ENCODE results near the gene GPD2.
"Not testable (repeated sequence)": the region's sequence is repeated elsewhere in the genome, so short reads cannot be mapped to it uniquely, and the experiment has no call there.

GPD2 gene

DNA sequence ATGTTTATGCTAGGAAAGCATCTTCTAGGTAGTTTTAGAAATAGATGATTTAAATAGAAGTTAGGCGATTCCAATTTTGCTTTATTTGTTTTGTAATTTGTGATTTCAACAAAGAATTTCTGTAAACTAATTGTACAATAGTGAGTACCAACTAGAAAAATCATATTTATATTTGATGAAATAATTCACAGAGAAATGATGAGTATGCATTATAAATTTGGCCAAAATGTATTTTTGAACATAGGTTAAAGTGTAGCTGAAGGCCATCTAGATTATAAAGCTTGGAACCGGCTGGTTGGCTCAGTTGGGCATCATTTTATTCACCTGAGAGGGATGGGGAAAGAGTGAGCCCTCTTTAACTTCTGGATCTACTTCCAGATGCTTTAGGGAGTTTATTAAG lies 50.4 kb downstream of the GPD2 start:
- Histone ChIP-seq H3K27me3 (ENCODE audit: control insufficient read depth, insufficient read depth, low read length) (no peaks in the 10 kb centered on the region), H3K4me3 (ENCODE audit: low read length) (no peak overlapping the region), H3K36me3 (ENCODE audit: control insufficient read depth, insufficient read depth, low read length) (no peaks in the 10 kb centered on the region), H3K9ac (ENCODE audit: low read length) (no peak overlapping the region), H3K4me1 (ENCODE audit: control insufficient read depth, insufficient read depth, low read length) (no peaks in the 10 kb centered on the region), H3K9me3 (ENCODE audit: control insufficient read depth, low read length) (no peaks in the 10 kb centered on the region)

DNA sequence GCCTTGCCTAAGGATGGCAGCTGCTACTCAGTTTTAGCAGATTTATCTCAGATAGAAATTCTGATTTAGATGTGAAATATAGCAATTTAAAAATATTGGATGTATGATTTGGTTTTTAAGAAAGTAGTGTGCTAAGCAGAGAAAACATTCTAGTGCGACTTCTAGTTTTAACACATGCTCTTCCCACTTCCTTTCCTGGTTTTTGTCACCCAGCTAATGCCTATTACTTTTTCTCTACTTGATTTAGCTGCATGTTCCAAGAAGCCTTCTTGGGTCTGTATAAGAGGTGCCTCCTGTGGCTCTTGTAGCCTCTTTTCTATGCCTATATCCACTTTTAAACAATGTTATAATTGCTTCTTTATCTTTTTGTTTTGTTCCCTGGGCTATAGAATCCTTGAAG lies 53.0 kb downstream of the GPD2 start:
- H3K9me3 ChIP-seq (ENCODE audit: control insufficient read depth, low read length), result no peaks in the 10 kb centered on the region
- H3K9ac ChIP-seq (ENCODE audit: low read length), result no peak overlapping the region
- H3K27me3 ChIP-seq (ENCODE audit: control insufficient read depth, insufficient read depth, low read length), result no peaks in the 10 kb centered on the region
- H3K4me3 ChIP-seq (ENCODE audit: low read length), result no peak overlapping the region
- no peaks in the 10 kb centered on the region for H3K4me1 ChIP-seq (ENCODE audit: control insufficient read depth, insufficient read depth, low read length)
- no peaks in the 10 kb centered on the region for H3K36me3 ChIP-seq (ENCODE audit: control insufficient read depth, insufficient read depth, low read length)

DNA sequence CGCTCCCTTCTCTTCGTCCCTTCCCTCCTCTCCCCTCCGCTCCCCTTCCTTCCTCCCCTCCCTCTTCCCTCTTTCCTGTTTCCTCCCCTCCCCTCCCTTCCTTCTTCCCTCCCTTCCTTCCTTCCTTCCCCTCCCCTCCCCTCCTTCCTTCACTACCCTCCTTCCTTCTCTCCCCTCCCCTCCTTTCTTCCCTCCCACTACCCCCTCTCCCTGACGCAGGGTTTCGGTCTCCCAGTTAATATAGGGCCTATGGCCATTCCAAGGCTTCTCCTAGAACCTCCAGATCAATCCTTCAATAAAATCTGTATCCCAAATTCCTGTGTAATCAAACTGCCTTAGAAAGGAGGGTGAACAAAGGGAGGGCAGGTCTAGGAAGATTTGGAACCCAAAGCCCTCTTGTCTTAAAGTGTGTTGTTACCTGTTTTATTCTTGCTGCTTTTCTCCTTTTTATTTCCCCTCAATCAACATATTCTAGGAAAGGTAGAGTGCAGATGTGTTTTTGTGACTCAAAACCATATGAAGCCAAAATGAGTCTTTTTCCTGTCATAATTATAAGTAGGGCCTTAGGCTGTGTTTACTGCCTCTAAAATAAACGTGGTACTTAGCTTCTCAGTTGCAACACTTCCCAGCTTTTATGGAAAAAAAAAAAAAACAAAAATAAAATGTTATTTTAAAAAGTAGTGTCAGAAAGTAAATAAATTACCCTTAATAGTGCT lies 53.7 kb downstream of the GPD2 start:
- Histone ChIP-seq H3K9me3 (ENCODE audit: control insufficient read depth, low read length) (no peaks in the 10 kb centered on the region), H3K27me3 (ENCODE audit: control insufficient read depth, insufficient read depth, low read length) (no peaks in the 10 kb centered on the region), H3K9ac (ENCODE audit: low read length) (no peak overlapping the region), H3K4me3 (ENCODE audit: low read length) (no peak overlapping the region), H3K36me3 (ENCODE audit: control insufficient read depth, insufficient read depth, low read length) (no peaks in the 10 kb centered on the region), H3K4me1 (ENCODE audit: control insufficient read depth, insufficient read depth, low read length) (no peaks in the 10 kb centered on the region)

DNA sequence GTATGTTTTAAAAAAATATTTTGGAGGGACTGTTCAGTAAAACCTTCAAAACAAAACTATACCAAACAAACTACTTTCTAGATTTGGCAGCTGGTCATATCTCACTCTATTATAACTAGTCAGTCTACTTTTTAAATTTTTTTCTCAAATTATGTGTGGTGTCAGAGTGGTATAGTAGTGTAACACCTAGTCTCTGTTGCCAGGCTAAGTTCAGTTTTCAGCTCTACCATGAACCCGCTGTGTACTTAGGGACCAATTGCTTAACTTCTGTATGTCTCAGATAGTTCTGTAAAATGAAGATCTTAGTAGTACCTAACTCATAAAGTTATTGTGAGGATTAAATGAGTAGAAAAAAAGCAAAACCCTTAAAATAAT lies 54.3 kb downstream of the GPD2 start:
- H3K4me1 ChIP-seq (ENCODE audit: control insufficient read depth, insufficient read depth, low read length), result no peaks in the 10 kb centered on the region

DNA sequence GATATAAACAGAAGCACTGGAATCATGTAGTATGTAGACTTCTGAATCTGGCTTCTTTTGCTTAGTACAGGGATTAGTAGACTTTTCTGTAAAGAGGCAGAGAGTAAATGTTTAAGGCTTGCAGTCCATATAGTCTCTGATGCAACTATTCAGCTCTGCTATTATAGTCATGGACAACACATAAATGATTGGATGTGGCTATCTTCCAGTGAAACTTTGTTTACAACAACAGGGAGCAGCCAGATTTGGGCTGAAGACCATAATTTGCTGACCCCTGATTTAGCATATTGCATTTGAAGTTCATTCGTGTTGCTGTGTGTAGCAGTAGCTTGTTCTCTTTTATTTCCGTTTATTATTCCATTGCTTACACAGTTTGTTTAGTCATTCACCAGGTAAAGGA lies 55.0 kb downstream of the GPD2 start:
- Histone ChIP-seq H3K4me1 (ENCODE audit: control insufficient read depth, insufficient read depth, low read length) (no peaks in the 10 kb centered on the region), H3K27me3 (ENCODE audit: control insufficient read depth, insufficient read depth, low read length) (no peaks in the 10 kb centered on the region), H3K9me3 (ENCODE audit: control insufficient read depth, low read length) (no peaks in the 10 kb centered on the region), H3K4me3 (ENCODE audit: low read length) (no peak overlapping the region), H3K9ac (ENCODE audit: low read length) (no peak overlapping the region), H3K36me3 (ENCODE audit: control insufficient read depth, insufficient read depth, low read length) (no peaks in the 10 kb centered on the region)

More for the DNA sequence above, 54.3 kb downstream of the GPD2 start:
- Histone ChIP-seq H3K9me3 (ENCODE audit: control insufficient read depth, low read length) (no peaks in the 10 kb centered on the region), H3K4me3 (ENCODE audit: low read length) (no peak overlapping the region), H3K36me3 (ENCODE audit: control insufficient read depth, insufficient read depth, low read length) (no peaks in the 10 kb centered on the region), H3K9ac (ENCODE audit: low read length) (no peak overlapping the region), H3K27me3 (ENCODE audit: control insufficient read depth, insufficient read depth, low read length) (no peaks in the 10 kb centered on the region)

DNA sequence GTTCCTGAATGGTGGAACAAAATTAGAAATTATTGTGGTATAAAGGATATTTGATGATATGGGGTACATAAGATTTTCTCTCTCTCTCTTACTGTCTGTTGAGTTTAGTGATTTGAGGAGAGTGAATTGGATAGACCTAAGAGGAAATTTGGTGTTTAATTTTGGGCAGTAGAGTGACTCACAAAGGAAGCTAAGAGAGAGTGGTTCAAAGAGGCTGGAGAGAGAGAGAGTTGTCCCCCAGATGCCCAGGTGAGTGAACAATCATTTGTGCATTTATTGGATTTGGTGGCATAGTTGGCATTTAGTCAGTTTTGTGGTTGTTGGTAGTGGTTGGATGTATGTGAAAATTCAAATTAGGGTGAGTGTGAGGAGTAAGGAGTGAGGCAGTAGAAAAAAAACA lies 56.8 kb downstream of the GPD2 start:
- no peak overlapping the region for H3K9ac ChIP-seq (ENCODE audit: low read length)
- H3K27me3 ChIP-seq (ENCODE audit: control insufficient read depth, insufficient read depth, low read length), result no peaks in the 10 kb centered on the region
- H3K36me3 ChIP-seq (ENCODE audit: control insufficient read depth, insufficient read depth, low read length), result no peaks in the 10 kb centered on the region
- no peaks in the 10 kb centered on the region for H3K4me1 ChIP-seq (ENCODE audit: control insufficient read depth, insufficient read depth, low read length)
- no peaks in the 10 kb centered on the region for H3K9me3 ChIP-seq (ENCODE audit: control insufficient read depth, low read length)
- H3K4me3 ChIP-seq (ENCODE audit: low read length), result no peak overlapping the region

DNA sequence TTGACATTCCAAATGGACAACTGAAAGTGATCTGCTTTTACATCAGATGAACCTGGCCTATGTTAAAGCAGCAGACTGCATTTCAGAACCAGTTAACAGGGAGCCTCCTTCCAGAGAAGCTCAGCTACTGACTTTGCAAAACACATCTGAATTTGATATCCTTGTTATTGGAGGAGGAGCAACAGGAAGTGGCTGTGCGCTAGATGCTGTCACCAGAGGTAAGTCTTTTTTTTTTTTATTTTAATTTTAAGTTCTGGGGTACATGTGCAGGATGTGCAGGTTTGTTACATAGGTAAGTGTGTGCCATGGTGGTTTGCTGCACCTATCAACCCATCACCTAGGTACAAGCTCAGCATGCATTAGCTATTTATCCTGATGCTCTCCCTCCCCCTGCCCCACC lies 59.8 kb downstream of the GPD2 start:
- not testable (repeated sequence) for H3K27me3 ChIP-seq (ENCODE audit: control insufficient read depth, insufficient read depth, low read length); H3K4me3 ChIP-seq (ENCODE audit: low read length); H3K36me3 ChIP-seq (ENCODE audit: control insufficient read depth, insufficient read depth, low read length); H3K9me3 ChIP-seq (ENCODE audit: control insufficient read depth, low read length); H3K9ac ChIP-seq (ENCODE audit: low read length); H3K4me1 ChIP-seq (ENCODE audit: control insufficient read depth, insufficient read depth, low read length)

DNA sequence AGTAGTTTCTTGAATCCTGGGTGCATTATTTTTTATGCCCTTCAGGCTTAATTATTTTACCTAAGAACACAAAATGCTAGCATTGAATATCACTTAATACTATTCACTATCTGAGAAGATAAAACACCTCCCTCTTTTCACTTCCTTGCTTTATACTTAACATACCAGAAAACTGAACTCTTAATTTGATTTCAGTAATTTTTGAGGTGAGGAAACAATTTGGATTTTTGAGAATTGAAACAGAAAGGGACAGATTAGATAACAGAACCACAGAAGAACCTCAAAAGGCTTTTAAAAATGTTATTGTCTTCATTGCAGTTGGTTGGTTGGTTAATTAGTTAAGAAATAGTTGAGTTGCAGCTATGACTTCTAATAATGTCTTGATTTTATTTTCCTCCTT lies 69.5 kb downstream of the GPD2 start:
- no peaks in the 10 kb centered on the region for H3K9me3 ChIP-seq (ENCODE audit: control insufficient read depth, low read length)
- H3K9ac ChIP-seq (ENCODE audit: low read length), result no peak overlapping the region
- no peak overlapping the region for H3K4me3 ChIP-seq (ENCODE audit: low read length)
- H3K36me3 ChIP-seq (ENCODE audit: control insufficient read depth, insufficient read depth, low read length), result no peaks in the 10 kb centered on the region
- no peaks in the 10 kb centered on the region for H3K27me3 ChIP-seq (ENCODE audit: control insufficient read depth, insufficient read depth, low read length)
- peaks cover 7% of the 10 kb centered on the region for H3K4me1 ChIP-seq (ENCODE audit: control insufficient read depth, insufficient read depth, low read length)

DNA sequence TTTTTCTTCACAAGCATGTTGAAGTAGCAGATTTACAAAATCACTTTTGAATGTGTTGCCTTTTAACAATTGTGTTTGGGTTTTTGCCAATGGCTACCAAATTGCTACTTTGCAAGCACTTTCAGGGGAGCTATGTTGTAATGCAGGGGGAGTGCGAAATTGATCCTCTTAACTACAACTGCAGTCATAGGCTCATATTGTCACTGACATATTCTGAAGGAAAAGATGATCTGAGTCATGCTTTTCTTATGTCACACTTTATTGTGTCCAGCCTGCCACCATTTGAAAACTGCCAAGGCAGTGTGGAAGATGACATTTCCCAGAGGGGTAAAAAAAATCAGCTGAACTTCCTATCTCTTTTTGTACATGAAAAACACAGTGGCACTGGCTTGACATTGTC lies 74.9 kb downstream of the GPD2 start:
- Histone ChIP-seq H3K4me1 (ENCODE audit: control insufficient read depth, insufficient read depth, low read length) (no peaks in the 10 kb centered on the region), H3K4me3 (ENCODE audit: low read length) (no peak overlapping the region), H3K27me3 (ENCODE audit: control insufficient read depth, insufficient read depth, low read length) (no peaks in the 10 kb centered on the region), H3K9ac (ENCODE audit: low read length) (no peak overlapping the region), H3K9me3 (ENCODE audit: control insufficient read depth, low read length) (no peaks in the 10 kb centered on the region), H3K36me3 (ENCODE audit: control insufficient read depth, insufficient read depth, low read length) (no peaks in the 10 kb centered on the region)

DNA sequence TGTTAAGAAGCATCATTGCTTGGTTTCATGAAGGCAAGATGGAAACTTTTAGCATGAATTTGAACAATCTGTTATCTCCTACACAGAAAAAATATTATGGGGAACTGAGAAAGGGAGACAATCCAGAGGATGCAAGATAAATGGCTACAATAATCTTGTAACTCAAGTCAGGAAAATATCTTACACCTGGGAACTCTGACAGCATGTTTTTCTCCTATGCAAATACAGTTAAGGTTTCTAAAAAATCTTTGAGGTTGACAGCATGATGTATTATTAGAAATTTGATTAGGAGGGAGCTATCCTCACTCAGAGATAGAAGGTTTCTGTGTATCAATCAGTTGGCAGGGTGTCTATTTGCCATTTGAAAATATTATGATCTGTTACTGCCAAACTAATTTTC lies 75.6 kb downstream of the GPD2 start:
- H3K27me3 ChIP-seq (ENCODE audit: control insufficient read depth, insufficient read depth, low read length), result no peaks in the 10 kb centered on the region
- H3K4me3 ChIP-seq (ENCODE audit: low read length), result no peak overlapping the region
- no peaks in the 10 kb centered on the region for H3K9me3 ChIP-seq (ENCODE audit: control insufficient read depth, low read length)
- H3K4me1 ChIP-seq (ENCODE audit: control insufficient read depth, insufficient read depth, low read length), result no peaks in the 10 kb centered on the region
- H3K36me3 ChIP-seq (ENCODE audit: control insufficient read depth, insufficient read depth, low read length), result no peaks in the 10 kb centered on the region
- no peak overlapping the region for H3K9ac ChIP-seq (ENCODE audit: low read length)

DNA sequence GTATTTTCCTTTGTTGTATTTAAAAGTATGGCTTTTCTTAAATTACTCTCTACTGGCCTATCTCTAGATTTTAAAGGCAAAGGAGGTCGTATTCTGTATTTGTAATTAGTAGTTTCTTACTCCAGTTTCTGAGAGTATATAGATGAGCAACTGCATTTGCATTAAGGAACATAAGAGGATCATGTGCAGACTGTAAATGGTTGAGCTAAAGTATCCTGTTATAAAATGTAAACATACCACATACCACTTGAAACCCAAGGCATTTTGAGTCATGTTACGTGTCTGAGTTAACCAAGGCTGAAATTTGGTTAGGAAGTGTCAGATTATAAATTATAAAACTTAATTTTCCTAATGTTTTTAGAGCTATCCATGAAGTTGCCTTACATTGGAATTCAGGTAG lies 76.3 kb downstream of the GPD2 start:
- Histone ChIP-seq H3K9me3 (ENCODE audit: control insufficient read depth, low read length) (no peaks in the 10 kb centered on the region), H3K36me3 (ENCODE audit: control insufficient read depth, insufficient read depth, low read length) (no peaks in the 10 kb centered on the region), H3K4me1 (ENCODE audit: control insufficient read depth, insufficient read depth, low read length) (no peaks in the 10 kb centered on the region), H3K27me3 (ENCODE audit: control insufficient read depth, insufficient read depth, low read length) (no peaks in the 10 kb centered on the region), H3K4me3 (ENCODE audit: low read length) (no peak overlapping the region), H3K9ac (ENCODE audit: low read length) (no peak overlapping the region)

DNA sequence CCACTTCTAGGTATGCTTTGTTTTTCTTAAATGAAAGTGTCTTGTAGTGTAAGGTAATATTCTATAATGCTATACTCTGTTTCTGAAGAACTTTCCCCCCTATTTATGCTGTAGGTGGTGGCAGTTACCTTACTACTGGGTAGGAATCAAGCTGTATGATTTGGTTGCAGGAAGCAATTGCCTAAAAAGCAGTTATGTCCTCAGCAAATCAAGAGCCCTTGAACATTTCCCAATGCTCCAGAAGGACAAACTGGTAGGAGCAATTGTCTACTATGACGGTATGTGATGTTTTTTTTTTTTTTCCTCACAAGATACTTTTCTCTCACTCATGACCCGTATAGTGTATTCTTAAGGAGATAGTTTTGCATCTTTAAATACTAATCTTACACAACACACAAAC lies 77.0 kb downstream of the GPD2 start:
- H3K9me3 ChIP-seq (ENCODE audit: control insufficient read depth, low read length), result no peaks in the 10 kb centered on the region
- no peaks in the 10 kb centered on the region for H3K36me3 ChIP-seq (ENCODE audit: control insufficient read depth, insufficient read depth, low read length)

DNA sequence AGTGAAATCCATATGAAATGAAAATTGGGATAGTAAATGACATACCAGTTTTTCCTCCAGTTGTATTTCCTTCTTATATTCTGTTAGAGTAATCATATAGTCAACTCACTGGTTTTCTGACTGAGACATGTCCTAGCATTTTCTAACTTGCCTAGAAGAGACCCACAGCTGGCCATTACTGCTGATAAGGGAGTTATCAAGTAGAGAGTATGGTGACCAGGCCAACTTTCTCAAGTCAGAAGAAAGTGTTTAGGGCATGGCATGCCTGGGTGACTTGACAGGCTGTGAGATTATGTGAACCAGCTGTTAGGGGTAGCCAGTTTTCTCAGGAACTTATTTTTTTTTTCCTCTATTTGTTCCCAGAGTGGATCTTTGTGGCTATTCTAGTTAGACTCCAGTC lies 81.2 kb downstream of the GPD2 start:
- Histone ChIP-seq H3K36me3 (ENCODE audit: control insufficient read depth, insufficient read depth, low read length) (no peaks in the 10 kb centered on the region), H3K27me3 (ENCODE audit: control insufficient read depth, insufficient read depth, low read length) (no peaks in the 10 kb centered on the region), H3K9me3 (ENCODE audit: control insufficient read depth, low read length) (no peaks in the 10 kb centered on the region), H3K4me3 (ENCODE audit: low read length) (no peak overlapping the region), H3K9ac (ENCODE audit: low read length) (no peak overlapping the region), H3K4me1 (ENCODE audit: control insufficient read depth, insufficient read depth, low read length) (no peaks in the 10 kb centered on the region)

More for the DNA sequence above, 77.0 kb downstream of the GPD2 start:
- Histone ChIP-seq H3K9ac (ENCODE audit: low read length) (no peak overlapping the region), H3K4me3 (ENCODE audit: low read length) (no peak overlapping the region), H3K27me3 (ENCODE audit: control insufficient read depth, insufficient read depth, low read length) (no peaks in the 10 kb centered on the region), H3K4me1 (ENCODE audit: control insufficient read depth, insufficient read depth, low read length) (no peaks in the 10 kb centered on the region)
